ENCODE results near the gene HMGB4.

GRCh38 chr1:33906156-33906555, 42.3 kb downstream of the HMGB4 start:
- TF ChIP-seq CTCF (conservative IDR thresholded peaks at IDR 0.05 in 1 of 2, IDR thresholded peaks at IDR 0.05 in 1 of 2; ENCODE audit: low read depth in 1 of 2, low read length in 2 of 2) (no peak), EZH2 (IDR thresholded peaks at IDR 0.05; ENCODE audit: low read length, missing control alignments) (no peak)
